H9 (cell line): ENCODE results near the gene LRRC30. TPM values are rescaled to one million over a fixed set of nuclear protein-coding genes. Genes with fewer than 3 reads are reported as not detected.

Source experiments
- DNase-seq: peaks from one replicate; pipeline ENCODE4 v3.0.0-alpha.2; 2017
- H2AFZ ChIP-seq: one replicate; pipeline ENCODE4 v1.6.1; 2013; ENCODE audit warnings: mild to moderate bottlenecking, low read length, control low read depth, moderate library complexity
- H2AK5ac ChIP-seq: 2 replicates; pipeline ENCODE4 v1.6.1; 2013; ENCODE audit warnings: low read length, control low read depth, mixed read lengths; ENCODE audit not compliant: insufficient read length
- H2BK120ac ChIP-seq: one replicate; pipeline ENCODE4 v1.6.1; 2013; ENCODE audit warnings: low read depth, mild to moderate bottlenecking, low read length, control low read depth, inconsistent platforms; ENCODE audit not compliant: poor library complexity, severe bottlenecking
- H2BK12ac ChIP-seq: 2 replicates; pipeline ENCODE4 v1.6.1; 2013; ENCODE audit warnings: low read length, control low read depth, mixed read lengths, low read depth; ENCODE audit not compliant: insufficient read length
- H2BK15ac ChIP-seq: 2 replicates; pipeline ENCODE4 v1.6.1; 2013; ENCODE audit warnings: low read depth, low read length, control low read depth
- H2BK20ac ChIP-seq: one replicate; pipeline ENCODE4 v1.6.1; 2013; ENCODE audit warnings: low read depth, mild to moderate bottlenecking, low read length, control low read depth, inconsistent platforms; ENCODE audit not compliant: poor library complexity, severe bottlenecking
- H2BK5ac ChIP-seq: 2 replicates; pipeline ENCODE4 v1.6.1; 2013; ENCODE audit warnings: low read length, control low read depth, mixed read lengths; ENCODE audit not compliant: insufficient read length
- H3K14ac ChIP-seq: 2 replicates; pipeline ENCODE4 v1.6.1; 2013; ENCODE audit warnings: low read length, control low read depth; ENCODE audit not compliant: insufficient read depth
- H3K18ac ChIP-seq: 2 replicates; pipeline ENCODE4 v1.6.1; 2013; ENCODE audit warnings: low read depth, mild to moderate bottlenecking, mixed read lengths, low read length, control low read depth; ENCODE audit not compliant: insufficient read length
- H3K23ac ChIP-seq: 2 replicates; pipeline ENCODE4 v1.6.1; 2013; ENCODE audit warnings: low read length, control low read depth, mixed read lengths, low read depth; ENCODE audit not compliant: insufficient read length
- H3K23me2 ChIP-seq: 2 replicates; pipeline ENCODE4 v1.6.1; 2013; ENCODE audit warnings: low read depth, mild to moderate bottlenecking, mixed read lengths, low read length, control low read depth; ENCODE audit not compliant: insufficient read length, poor library complexity, severe bottlenecking
- H3K27ac ChIP-seq: 2 replicates; pipeline ENCODE4 v1.5.1; 2013; ENCODE audit warnings: low read length, control low read depth, mixed read lengths, low read depth; ENCODE audit not compliant: insufficient read length
- H3K27me3 ChIP-seq: 2 replicates; pipeline ENCODE4 v1.6.1; 2013; ENCODE audit warnings: low read length, control low read depth, inconsistent platforms; ENCODE audit not compliant: insufficient read depth
- H3K4ac ChIP-seq: 2 replicates; pipeline ENCODE4 v1.6.1; 2013; ENCODE audit warnings: low read depth, mild to moderate bottlenecking, control low read depth, inconsistent platforms, low read length, moderate library complexity
- H3K4me1 ChIP-seq: 2 replicates; pipeline ENCODE4 v1.6.1; 2013; ENCODE audit warnings: low read length, control low read depth, inconsistent platforms; ENCODE audit not compliant: insufficient read depth
- H3K4me2 ChIP-seq: 2 replicates; pipeline ENCODE4 v1.6.1; 2013; ENCODE audit warnings: low read length, control low read depth, mixed read lengths; ENCODE audit not compliant: insufficient read length, insufficient read depth
- H3K56ac ChIP-seq: 2 replicates; pipeline ENCODE4 v1.6.1; 2013; ENCODE audit warnings: low read depth, mild to moderate bottlenecking, mixed read lengths, low read length, control low read depth; ENCODE audit not compliant: insufficient read length
- H3K79me1 ChIP-seq: 2 replicates; pipeline ENCODE4 v1.6.1; 2013; ENCODE audit warnings: low read depth, mild to moderate bottlenecking, moderate library complexity, low read length, control low read depth, inconsistent platforms; ENCODE audit not compliant: insufficient read depth, poor library complexity, severe bottlenecking
- H3K79me2 ChIP-seq: 2 replicates; pipeline ENCODE4 v1.6.1; 2013; ENCODE audit warnings: low read length, control low read depth, inconsistent platforms; ENCODE audit not compliant: insufficient read depth
- H3K9ac ChIP-seq: 2 replicates; pipeline ENCODE4 v1.6.1; 2013; ENCODE audit warnings: low read length, control low read depth, mixed read lengths; ENCODE audit not compliant: insufficient read length; ENCODE audit errors: extremely low read depth
- H3K9me3 ChIP-seq: one replicate; pipeline ENCODE4 v1.6.1; 2013; ENCODE audit warnings: low read depth, low read length, inconsistent platforms; ENCODE audit not compliant: control insufficient read depth
- H3T11ph ChIP-seq: one replicate; pipeline ENCODE4 v1.6.1; 2013; ENCODE audit warnings: mild to moderate bottlenecking, low read length, control low read depth, inconsistent platforms
- H4K20me1 ChIP-seq: one replicate; pipeline ENCODE4 v1.6.1; 2013; ENCODE audit not compliant: control insufficient read depth, insufficient read length, insufficient read depth
- H4K5ac ChIP-seq: 2 replicates; pipeline ENCODE4 v1.6.1; 2013; ENCODE audit warnings: low read depth, mild to moderate bottlenecking, mixed read lengths, low read length, control low read depth; ENCODE audit not compliant: insufficient read length
- H4K8ac ChIP-seq: replicated peaks from 2 replicates; pipeline ENCODE4 v1.6.1; 2013; ENCODE audit warnings: low read length, control low read depth, mixed read lengths, low read depth; ENCODE audit not compliant: insufficient read length
- H4K91ac ChIP-seq: 2 replicates; pipeline ENCODE4 v1.6.1; 2013; ENCODE audit warnings: low read depth, mild to moderate bottlenecking, moderate library complexity, mixed read lengths, low read length, control low read depth; ENCODE audit not compliant: insufficient read length
- H3K27ac Mint-ChIP-seq, 3 experiments: 2 replicates in 2 of 3; 3 replicates in 1 of 3; pipeline ENCODE4 v1.8.0; 2020 to 2021; ENCODE audit warnings: mixed read lengths in 3 of 3, mild to moderate bottlenecking in 1 of 3, moderate library complexity in 1 of 3
- H3K27me3 Mint-ChIP-seq: 2 replicates; pipeline ENCODE4 v1.8.0; 2021; ENCODE audit warnings: low read depth, mild to moderate bottlenecking, moderate library complexity, mixed read lengths
- H3K36me3 Mint-ChIP-seq, 3 experiments: 2 replicates in 2 of 3; 3 replicates in 1 of 3; pipeline ENCODE4 v1.8.0; 2020 to 2021; ENCODE audit warnings: low read depth in 3 of 3, mixed read lengths in 3 of 3; ENCODE audit not compliant: insufficient read depth in 1 of 3
- H3K4me1 Mint-ChIP-seq, 2 experiments: 2 replicates each; pipeline ENCODE4 v1.8.0; 2020; ENCODE audit warnings: mixed read lengths in 2 of 2
- H3K4me3 Mint-ChIP-seq, 2 experiments: 2 replicates in 1 of 2; 3 replicates in 1 of 2; pipeline ENCODE4 v1.8.0; 2020 to 2021; ENCODE audit warnings: mild to moderate bottlenecking in 2 of 2, mixed read lengths in 2 of 2, moderate library complexity in 1 of 2
- H3K9me3 Mint-ChIP-seq, 2 experiments: 2 replicates in 1 of 2; 3 replicates in 1 of 2; pipeline ENCODE4 v1.8.0; 2020; ENCODE audit warnings: mild to moderate bottlenecking in 2 of 2, mixed read lengths in 2 of 2, moderate library complexity in 1 of 2
- CTCF ChIP-seq: fragments of 200-600 bp; sonication (generic); conservative IDR thresholded peaks from 3 replicates; pipeline ENCODE4 v1.8.0; 2021; ENCODE audit warnings: antibody characterized with exemption, mild to moderate bottlenecking
- WGBS: extraction: QIAGEN DNeasy Blood & Tissue Kit; methylation state at CpG from one replicate; pipeline ENCODE4 v1.1.7; 2013; ENCODE audit warnings: missing lambda C conversion rate, low lambda C conversion rate, mixed read lengths; ENCODE audit not compliant: insufficient read length; ENCODE audit errors: extremely low coverage; 5-methylcytosine and 5-hydroxymethylcytosine counted together
- total RNA-seq: library from RNA; stranded (reverse); gene quantifications from 2 replicates; pipeline ENCODE4 v1.2.1, GENCODE V29; 2021

LRRC30 gene
- total RNA-seq, 1 experiment from 2014 or later = not detected

GRCh38 chr18:7248877-7249276 is 18.0 kb downstream of the LRRC30 start:
- no peak for TF ChIP-seq CTCF
- Histone ChIP-seq H2AFZ (no peak overlapping the region), H4K91ac (no peak overlapping the region), H2BK20ac (no peak overlapping the region), H2BK15ac (no peak overlapping the region), H3K4me2 (no peak overlapping the region), H2BK5ac (no peak overlapping the region), H4K5ac (no peak overlapping the region), H3K23me2 (no peaks in the 10 kb centered on the region), H3K9ac (no peak overlapping the region), H3K79me2 (no peaks in the 10 kb centered on the region), H2BK120ac (no peak overlapping the region), H3K4me1 (no peaks in the 10 kb centered on the region), H2AK5ac (no peak overlapping the region), H3K9me3 (no peaks in the 10 kb centered on the region), H3K56ac (no peak overlapping the region), H4K20me1 (no peaks in the 10 kb centered on the region), H3K79me1 (no peaks in the 10 kb centered on the region), H3K14ac (no peak overlapping the region), H4K8ac (no peak overlapping the region), H3K4ac (no peak overlapping the region), H3K23ac (no peak overlapping the region), H3T11ph (no peak overlapping the region), H3K27me3 (no peaks in the 10 kb centered on the region), H3K27ac (no peak overlapping the region), H2BK12ac (no peak overlapping the region), H3K18ac (no peak overlapping the region)
- no CpG with 5 or more reads among the region's 6 CpGs for WGBS
- H3K4me3 Mint-ChIP-seq = no peak overlapping the region
- no peaks in the 10 kb centered on the region; the same call in 1 of the 2 replicates for H3K27me3 Mint-ChIP-seq
- H3K4me1 Mint-ChIP-seq = peaks cover 8 to 9% of the 10 kb centered on the region in 2 experiments
- H3K27ac Mint-ChIP-seq = no peak overlapping the region
- peaks cover 1 to 9% (median 2%) of the 10 kb centered on the region in 3 experiments; a peak in 4 of 7 replicates for H3K36me3 Mint-ChIP-seq
- DNase-seq = no peak
- H3K9me3 Mint-ChIP-seq = peaks cover 7 to 8% of the 10 kb centered on the region in 2 experiments
